Uterus (tissue), 2 donors: ENCODE measurements around the gene ABCA2.

ENCODE experiments used
- CTCF ChIP-seq, 4 experiments: fragments of 200-600 bp in 2 of 4; fragments of 450-650 bp in 2 of 4; sonication (generic) in 2 of 4; IDR thresholded peaks; one replicate each; pipeline ENCODE4 v1.5.1; 2016 to 2019; ENCODE audit warnings: antibody characterized with exemption in 4 of 4, mild to moderate bottlenecking in 2 of 4, moderate library complexity in 1 of 4
- POLR2A ChIP-seq, 2 donors: fragments of 450-650 bp; IDR thresholded peaks; one replicate each; pipeline ENCODE4 v1.6.1; 2016; ENCODE audit warnings: antibody characterized with exemption in 2 of 2, mild to moderate bottlenecking in 1 of 2, moderate library complexity in 1 of 2

- no peak for TF ChIP-seq CTCF (IDR thresholded peaks at IDR 0.05)
- TF ChIP-seq POLR2A (IDR thresholded peaks at IDR 0.05): no peak
Observed at GRCh38 chr9:137015540-137015930, 12.5 kb downstream of the ABCA2 start.
